SK-MEL-5 (cell line): Measurements from ENCODE around the gene PLEKHA7. TPM values are rescaled to one million over a fixed set of nuclear protein-coding genes. Genes with fewer than 3 reads are reported as not detected.

Experiments used
- DNase-seq: peaks from one replicate; pipeline ENCODE4 v3.0.0-alpha.2; 2016; ENCODE audit warnings: low read depth, low spot score
- in situ Hi-C: cut with HindIII; loops from 2 replicates; pipeline ENCODE4 v1.10.0; 2016; ENCODE audit warnings: low sequenced_read_pairs, high pct_unique_total_duplicates, low pct_unique_long_range_greater_than_20kb
- total RNA-seq: library from RNA; depleted of rRNA; stranded (reverse); fragments of >200 nt; shearing (Covaris generic); gene quantifications from 2 replicates; pipeline ENCODE4 v1.2.3, GENCODE V29; 2014

Gene PLEKHA7
- total RNA-seq, 1 experiment from 2014 or later: 1.7 TPM

GRCh38 chr11:16986434-16987204, 27.6 kb downstream of the PLEKHA7 start:
- no peak for DNase-seq
- in situ Hi-C loops: no loop called here

DNA sequence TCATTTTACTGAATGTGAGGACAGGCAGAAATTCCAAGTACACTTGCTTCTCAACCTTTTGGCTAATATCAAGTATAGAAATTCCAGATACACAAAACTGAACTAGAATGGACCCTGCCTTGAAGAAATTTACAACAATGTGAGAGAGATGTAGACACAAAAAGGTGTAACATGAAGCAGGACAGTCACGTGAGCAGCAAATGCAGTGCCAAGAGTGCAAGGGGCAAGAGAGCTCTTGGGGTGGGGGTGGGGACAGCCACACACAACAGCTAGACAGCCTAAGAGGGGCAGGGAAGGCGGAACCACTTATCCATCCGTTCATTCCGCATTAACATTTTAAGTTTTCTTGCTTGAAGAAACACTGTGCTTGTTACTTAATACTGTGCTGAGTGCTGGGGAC, 28.9 kb downstream of the PLEKHA7 start:
- DNase-seq: no peak
- in situ Hi-C loops: no loop called here

DNA sequence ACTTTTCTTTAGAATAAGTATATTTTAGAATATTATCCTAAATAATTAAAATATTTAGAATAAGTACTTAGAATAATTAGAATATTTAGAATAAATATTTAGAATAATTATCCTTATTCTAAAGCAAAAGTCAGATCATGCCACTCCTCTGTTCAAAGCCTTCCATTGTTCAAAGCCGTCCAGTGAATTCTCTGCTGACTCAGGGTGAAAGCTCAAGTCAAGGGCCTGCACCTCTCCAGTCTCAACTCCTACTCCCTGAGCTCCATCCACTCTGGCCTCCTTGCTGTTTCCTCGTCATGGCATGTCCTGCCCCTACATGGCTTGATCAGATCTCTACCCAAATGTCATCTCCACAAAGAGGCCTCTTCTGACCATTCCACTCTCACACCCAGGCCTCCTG, 30.0 kb downstream of the PLEKHA7 start:
- in situ Hi-C loops: no loop called here
- DNase-seq: peak; percentile 7

DNA sequence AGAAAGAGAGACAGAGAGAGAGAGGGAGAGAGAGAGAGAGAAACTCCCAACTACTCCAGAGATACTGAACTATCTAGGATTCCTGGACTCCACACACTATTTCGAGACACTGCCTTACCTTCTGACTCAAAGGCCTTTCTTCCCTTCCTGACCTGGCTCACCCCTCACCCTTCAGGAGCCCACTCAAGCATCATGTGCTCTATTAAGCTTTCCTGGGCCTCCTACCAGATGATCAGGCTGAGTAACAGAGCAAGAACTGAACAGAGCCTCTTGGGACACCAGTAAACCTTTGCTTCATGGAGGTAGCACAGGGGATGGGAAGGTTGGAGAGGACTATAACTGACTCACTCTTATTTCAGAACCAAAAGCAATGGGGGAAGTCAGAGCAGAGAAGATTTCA, 31.4 kb downstream of the PLEKHA7 start:
- DNase-seq: no peak
- in situ Hi-C loops: no loop called here

DNA sequence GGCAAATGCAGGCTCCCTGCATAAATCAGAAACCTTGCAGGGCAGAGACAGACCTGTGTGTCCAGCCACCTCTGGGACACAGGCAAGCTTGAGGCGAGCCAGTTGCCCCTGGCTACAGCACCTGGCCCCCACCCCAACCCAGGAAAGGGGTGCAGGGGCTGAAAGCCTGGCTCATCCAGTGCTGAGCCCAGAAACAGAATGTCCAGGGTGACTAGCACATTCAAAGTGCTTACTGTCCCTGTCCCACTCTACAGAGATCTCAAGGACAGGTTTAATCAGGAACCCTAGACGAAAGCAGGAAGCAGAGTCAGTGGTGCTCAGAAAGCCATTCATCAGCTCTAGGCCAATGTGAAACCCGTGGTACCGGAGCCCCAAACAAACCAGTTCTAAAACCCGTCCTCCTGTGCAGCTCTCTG, 31.9 kb downstream of the PLEKHA7 start:
- in situ Hi-C loops: no loop called here
- no peak for DNase-seq

DNA sequence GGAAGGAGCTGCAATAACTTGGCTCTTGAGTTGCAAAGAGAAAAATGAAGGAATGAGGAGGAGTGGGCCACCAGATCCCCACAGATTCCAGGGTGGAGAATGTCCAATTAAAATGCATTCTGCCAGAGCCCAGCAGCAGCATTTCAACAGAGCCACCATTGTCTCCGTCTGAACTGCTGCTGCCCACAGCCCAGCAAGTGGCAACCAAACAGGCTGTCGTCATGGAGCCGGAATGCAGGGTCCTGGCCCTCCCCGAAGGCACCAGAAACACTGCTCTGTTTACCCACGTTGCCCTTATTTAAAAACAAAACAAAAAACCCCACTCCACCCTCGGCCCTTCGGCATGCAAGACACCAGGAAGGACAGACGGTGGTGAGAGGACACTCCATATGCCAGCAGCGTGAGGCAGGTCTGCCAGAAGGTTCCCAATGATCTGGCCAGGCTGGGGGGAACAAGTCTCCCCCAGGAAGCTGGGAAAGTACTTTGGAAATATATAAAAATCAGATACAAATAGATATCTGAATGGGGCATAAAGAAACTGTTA, 32.5 kb downstream of the PLEKHA7 start:
- in situ Hi-C loops: no loop called here
- DNase-seq: peak; percentile 92

- no peak for DNase-seq
- in situ Hi-C loops: no loop called here
Observed at GRCh38 chr11:16979703-16980622, 34.3 kb downstream of the PLEKHA7 start.

- in situ Hi-C loops: no loop called here
- DNase-seq: peak; percentile 73
Observed at GRCh38 chr11:16977994-16978315, 36.3 kb downstream of the PLEKHA7 start.

DNA sequence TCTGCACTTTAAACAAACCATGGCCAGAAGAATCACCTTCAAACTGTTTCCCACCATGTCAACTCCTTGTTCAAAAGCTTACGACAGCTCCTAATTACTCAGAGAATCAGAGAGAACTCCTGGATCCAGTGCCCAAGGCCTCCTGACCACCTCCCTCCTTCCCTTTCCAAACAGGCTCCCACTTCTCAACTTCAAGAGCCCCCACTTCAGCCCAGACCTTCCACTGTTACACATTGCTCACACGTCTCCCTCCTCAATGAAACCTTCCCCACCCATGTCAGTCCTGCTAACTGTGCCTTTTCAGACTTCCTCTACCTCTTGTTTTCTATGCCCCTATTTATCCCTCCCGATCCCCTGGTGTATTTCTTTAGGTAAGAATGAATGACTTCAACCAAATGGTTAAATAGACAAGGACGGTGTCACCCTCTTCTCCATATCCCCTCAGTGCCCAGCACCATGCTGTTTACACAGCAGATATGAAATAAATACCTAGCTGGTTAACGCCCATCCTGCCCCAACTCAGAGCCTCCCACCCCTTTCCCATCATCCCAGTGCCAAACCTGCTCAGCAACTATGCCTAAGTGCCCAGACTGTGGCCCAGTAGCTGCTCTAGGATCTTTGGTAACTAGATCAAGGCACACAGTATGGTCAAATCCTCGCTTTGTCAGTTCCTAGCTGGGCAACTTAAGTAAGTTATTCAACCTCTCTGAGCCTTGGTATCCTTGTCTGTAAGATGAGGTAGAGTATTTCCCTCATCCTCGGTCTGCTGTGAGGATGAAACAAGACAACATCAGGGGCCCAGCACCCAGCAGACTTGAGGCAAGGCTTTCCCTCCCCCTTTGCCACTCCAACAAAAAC, 36.8 kb downstream of the PLEKHA7 start:
- in situ Hi-C loops: no loop called here
- no peak for DNase-seq

GRCh38 chr11:16976379-16976778, 37.8 kb downstream of the PLEKHA7 start:
- in situ Hi-C loops: no loop called here
- no peak for DNase-seq

DNA sequence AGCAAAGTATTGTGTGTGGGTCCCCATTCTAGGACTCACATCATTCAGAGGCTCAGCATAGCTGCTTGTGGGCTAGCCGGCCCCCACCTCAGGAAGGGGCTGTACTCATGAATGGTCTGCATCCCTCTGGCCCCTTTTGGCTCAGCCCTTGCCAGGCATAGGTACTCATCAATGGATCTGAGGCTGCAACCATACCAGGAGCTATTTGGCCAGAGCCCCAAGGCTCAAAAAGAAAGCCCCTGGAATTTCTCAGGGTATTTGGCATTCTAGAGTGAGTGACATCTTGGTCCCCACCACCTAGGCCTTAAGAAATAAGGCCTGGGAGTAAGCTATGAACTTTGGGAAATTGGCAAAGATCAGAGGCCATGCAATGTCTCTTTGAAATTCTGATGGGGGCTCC, 38.3 kb downstream of the PLEKHA7 start:
- in situ Hi-C loops: no loop called here
- no peak for DNase-seq

DNA sequence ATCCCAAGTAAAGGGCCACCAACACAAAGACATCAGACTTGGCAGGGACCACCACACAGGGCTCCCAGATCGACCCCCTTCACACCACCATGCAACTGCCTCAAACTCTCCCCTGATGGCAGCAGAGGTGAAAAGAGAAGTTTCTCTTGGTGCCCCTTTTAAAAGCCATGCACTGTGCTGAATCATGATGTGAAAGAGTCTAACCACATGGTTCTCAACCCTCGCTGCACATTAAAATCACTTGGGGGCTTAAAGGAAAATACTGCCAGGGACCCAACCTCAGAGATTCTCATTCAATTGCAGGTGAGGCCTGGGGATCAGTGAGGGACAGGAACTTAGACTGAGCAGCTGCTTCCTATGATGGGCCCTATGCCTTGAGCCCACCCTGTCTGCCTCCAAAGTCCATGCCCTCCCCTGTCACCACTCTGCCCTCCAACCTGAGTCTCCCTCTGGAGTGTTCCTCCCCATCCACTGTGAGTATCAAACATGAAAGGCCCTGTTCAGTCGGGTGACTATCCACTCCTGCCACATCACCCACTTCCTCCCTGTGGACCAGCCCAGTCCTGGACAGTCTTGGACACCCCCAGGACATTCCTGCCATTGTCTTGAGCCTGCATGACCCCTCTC, 40.8 kb downstream of the PLEKHA7 start:
- no peak for DNase-seq
- in situ Hi-C loops: no loop called here

DNA sequence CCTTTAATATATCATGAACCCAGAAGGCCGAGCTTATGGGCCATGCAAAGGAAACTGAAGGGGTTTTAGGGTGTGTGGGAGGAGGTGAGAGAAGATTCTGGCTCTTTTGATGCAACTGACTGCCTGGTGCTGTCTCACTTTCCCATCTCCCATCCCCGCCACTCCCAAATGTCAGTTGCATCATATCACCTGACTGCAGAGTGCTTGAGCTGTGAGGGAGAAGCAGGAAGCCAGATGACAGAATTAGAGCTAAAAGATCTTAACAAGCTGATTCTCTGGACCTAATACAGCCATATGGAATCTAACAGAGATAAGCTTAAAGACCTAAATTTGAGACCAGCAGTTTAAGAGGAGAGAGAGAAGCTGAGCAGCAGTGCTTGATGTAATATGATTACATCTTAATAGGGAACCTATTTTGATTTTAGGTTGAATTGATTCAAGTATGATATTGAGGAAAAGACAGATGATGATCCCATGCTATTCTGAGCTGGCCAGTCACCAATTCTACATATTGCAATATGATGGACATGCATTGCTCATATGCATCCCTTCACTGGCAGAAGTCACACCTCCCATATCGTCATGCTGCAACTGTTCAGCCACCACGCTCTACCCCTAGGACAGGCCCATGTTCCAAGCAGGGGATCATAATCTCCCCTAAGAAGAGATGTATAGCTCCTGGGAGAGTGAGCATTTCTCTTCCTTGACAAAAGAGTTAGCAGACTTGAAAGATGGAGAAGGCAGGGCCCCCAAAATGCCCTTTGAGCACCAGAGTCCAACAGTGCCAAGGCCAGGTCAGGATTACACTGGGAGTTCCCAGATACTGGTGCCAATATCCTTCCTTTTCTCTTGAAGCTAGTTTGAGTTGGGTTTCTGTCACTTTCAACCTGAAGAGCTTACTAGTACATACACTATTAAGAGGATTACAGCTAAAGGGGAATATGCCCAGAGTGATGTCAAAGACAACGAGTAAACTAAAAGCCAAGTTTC, 44.9 kb downstream of the PLEKHA7 start:
- in situ Hi-C loops: no loop called here
- DNase-seq: no peak

- in situ Hi-C loops: no loop called here
- DNase-seq: no peak
Observed at GRCh38 chr11:16968196-16968595, 46.0 kb downstream of the PLEKHA7 start.

- in situ Hi-C loops: no loop called here
- DNase-seq: no peak
Observed at GRCh38 chr11:16966930-16967671, 47.1 kb downstream of the PLEKHA7 start.

- DNase-seq: no peak
- in situ Hi-C loops: no loop called here
Observed at GRCh38 chr11:16964501-16964900, 49.7 kb downstream of the PLEKHA7 start.
